Esophagus squamous epithelium (tissue), 4 donors: ENCODE data around the gene HK2.

Experiments used
- CTCF ChIP-seq, 6 experiments: fragments of 450-650 bp in 4 of 6; fragments of 200-600 bp in 2 of 6; sonication (generic) in 2 of 6; IDR thresholded peaks; one replicate each; pipeline ENCODE4 v1.5.1; 2016 to 2019; ENCODE audit warnings: antibody characterized with exemption in 6 of 6, mild to moderate bottlenecking in 4 of 6, moderate library complexity in 4 of 6
- POLR2A ChIP-seq, 4 donors: fragments of 450-650 bp; IDR thresholded peaks; one replicate each; pipeline ENCODE4 v1.6.1; 2017; ENCODE audit warnings: antibody characterized with exemption in 4 of 4, mild to moderate bottlenecking in 4 of 4, moderate library complexity in 3 of 4

DNA sequence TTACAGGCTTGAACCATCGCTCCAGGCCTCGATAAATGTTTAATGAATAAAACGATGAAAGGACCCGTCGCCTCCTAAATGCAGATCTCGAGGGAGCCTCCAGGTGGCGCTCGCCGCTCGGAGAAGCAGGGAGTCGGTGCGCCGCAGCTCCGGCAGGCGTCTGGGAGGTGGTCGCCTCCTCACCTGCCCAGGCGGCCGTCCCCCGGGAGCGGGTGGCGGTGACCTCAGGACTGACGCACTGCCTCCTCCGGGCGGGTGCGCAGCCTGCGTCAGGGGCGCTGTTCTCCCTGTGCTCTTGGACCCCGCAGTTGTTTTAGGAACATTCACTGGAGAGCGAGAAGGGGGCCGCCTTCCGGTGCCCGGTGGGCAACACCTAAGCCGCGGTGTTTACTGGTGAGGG lies 85.9 kb downstream of the HK2 start:
- TF ChIP-seq CTCF (IDR thresholded peaks at IDR 0.05): peak; percentile 69 to 84 (median 82)
- no peak for TF ChIP-seq POLR2A (IDR thresholded peaks at IDR 0.05)
